ENCODE data around the gene KCNIP3. TPM values are rescaled to one million over a fixed set of nuclear protein-coding genes. Genes with fewer than 3 reads are reported as not detected.

Gene KCNIP3
- total RNA-seq, 1 donor from 2014 or later: 27.5 TPM

DNA sequence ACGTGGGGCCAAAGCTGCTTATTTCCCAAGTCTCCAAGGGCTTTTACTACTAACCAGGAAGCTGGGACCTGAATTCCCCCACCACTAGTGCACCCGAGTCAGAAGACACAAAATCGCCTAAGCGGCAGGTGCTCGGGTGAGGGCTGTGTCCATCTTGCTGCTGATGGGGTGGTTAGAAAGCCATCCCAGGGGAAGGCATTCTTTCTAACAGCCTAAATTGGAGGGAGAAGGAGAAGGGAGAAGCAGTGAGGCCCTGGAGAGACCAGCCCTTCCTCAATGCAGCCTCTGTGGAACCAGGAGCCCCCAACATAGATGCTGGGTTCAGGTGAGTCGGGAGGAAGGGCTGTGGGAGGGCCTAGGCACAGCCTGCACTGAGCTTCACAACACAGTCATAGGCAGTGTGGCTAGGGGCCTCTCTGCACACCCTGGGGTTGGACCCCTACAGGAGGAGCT lies 24.8 kb upstream of the KCNIP3 start:
- H3K36me3 ChIP-seq: no peaks in the 10 kb centered on the region
- H3K27ac ChIP-seq: no peak overlapping the region
- no peaks in the 10 kb centered on the region for H3K9me3 ChIP-seq
- DNase-seq (ENCODE audit: extremely low spot score in 2 of 2): no peak
- peaks cover 12% of the 10 kb centered on the region for H3K4me1 ChIP-seq
- no peak overlapping the region for H3K4me3 ChIP-seq
- TF ChIP-seq POLR2A (IDR thresholded peaks at IDR 0.05) (no peak), POLR2AphosphoS5 (IDR thresholded peaks at IDR 0.05; ENCODE audit: insufficient read depth in 1 of 2, low read depth in 1 of 2) (no peak)
- TF ChIP-seq, protein P1, sequence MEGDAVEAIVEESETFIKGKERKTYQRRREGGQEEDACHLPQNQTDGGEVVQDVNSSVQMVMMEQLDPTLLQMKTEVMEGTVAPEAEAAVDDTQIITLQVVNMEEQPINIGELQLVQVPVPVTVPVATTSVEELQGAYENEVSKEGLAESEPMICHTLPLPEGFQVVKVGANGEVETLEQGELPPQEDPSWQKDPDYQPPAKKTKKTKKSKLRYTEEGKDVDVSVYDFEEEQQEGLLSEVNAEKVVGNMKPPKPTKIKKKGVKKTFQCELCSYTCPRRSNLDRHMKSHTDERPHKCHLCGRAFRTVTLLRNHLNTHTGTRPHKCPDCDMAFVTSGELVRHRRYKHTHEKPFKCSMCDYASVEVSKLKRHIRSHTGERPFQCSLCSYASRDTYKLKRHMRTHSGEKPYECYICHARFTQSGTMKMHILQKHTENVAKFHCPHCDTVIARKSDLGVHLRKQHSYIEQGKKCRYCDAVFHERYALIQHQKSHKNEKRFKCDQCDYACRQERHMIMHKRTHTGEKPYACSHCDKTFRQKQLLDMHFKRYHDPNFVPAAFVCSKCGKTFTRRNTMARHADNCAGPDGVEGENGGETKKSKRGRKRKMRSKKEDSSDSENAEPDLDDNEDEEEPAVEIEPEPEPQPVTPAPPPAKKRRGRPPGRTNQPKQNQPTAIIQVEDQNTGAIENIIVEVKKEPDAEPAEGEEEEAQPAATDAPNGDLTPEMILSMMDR (IDR thresholded peaks at IDR 0.05): no peak
- H3K27me3 ChIP-seq: no peaks in the 10 kb centered on the region
- intact Hi-C loops (cut with DNase I): no loop called here

DNA sequence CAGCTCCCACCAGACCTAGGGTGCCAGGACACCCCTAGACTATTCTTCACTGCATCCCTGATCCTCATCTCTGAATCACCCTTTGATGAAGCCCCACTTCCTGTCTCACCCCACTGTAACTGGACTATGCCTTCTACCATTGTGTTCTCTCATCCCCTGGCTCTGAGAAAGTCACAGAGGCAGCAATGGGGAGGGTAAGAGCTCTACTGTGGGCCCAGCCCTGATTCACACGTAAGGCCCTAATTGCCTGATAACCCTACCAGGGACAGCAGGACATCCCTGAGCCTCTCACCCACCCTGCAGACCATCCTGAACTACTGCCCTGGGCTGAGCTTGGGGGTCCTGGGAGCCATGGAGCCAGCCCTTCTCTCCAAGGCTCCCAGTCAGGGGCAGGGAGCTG lies 24.4 kb upstream of the KCNIP3 start:
- Histone ChIP-seq H3K36me3 (no peaks in the 10 kb centered on the region), H3K27me3 (no peaks in the 10 kb centered on the region), H3K4me1 (peaks cover 13% of the 10 kb centered on the region), H3K27ac (no peak overlapping the region), H3K9me3 (no peaks in the 10 kb centered on the region), H3K4me3 (no peak overlapping the region)
- TF ChIP-seq POLR2A (IDR thresholded peaks at IDR 0.05): no peak
- no peak for TF ChIP-seq POLR2AphosphoS5 (IDR thresholded peaks at IDR 0.05; ENCODE audit: insufficient read depth in 1 of 2, low read depth in 1 of 2)
- TF ChIP-seq, protein P1 (IDR thresholded peaks at IDR 0.05): no peak
- intact Hi-C loops (cut with DNase I): no loop called here
- DNase-seq (ENCODE audit: extremely low spot score in 2 of 2): no peak

DNA sequence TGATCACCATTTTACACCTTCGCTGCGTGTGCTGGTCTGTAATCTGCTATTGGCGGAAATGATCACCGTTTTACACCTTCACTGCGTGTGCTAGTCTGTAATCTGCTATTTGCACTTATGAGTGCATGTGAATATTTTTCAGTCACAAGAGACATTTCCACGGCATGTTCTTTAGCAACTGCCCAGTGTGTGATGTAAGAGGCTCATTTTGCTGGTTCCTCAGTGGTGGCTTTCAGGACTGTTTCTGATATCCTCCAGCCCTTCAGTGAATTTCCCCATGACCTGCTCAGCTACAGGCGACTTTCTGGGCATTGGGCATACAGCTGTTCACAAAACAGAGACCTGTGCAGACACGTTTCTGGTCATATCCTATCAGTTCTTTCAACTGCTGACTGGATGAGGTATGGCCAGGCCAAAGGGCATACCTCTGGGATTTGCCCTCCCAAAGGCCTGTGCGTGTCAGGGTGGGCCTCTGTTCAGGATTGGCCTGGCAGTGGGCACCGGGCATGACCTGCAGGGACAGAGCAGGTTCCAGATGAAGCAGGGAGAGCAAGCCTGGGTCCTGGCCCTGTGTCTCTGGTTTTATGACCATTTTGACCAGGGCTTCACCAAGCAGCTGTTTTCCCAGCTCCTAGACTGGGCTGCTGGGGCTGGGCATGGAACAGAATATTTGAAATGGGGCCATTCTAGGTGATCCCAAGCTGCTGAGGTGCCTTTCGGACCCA lies 23.4 kb upstream of the KCNIP3 start:
- Histone ChIP-seq H3K4me1 (peaks cover 15% of the 10 kb centered on the region), H3K27ac (no peak overlapping the region), H3K36me3 (no peaks in the 10 kb centered on the region), H3K4me3 (no peak overlapping the region), H3K27me3 (no peaks in the 10 kb centered on the region), H3K9me3 (no peaks in the 10 kb centered on the region)
- intact Hi-C loops (cut with DNase I): no loop called here
- no peak for DNase-seq (ENCODE audit: extremely low spot score in 2 of 2)
- TF ChIP-seq POLR2A (IDR thresholded peaks at IDR 0.05) (no peak), POLR2AphosphoS5 (IDR thresholded peaks at IDR 0.05; ENCODE audit: insufficient read depth in 1 of 2, low read depth in 1 of 2) (no peak)
- TF ChIP-seq, protein P1 (IDR thresholded peaks at IDR 0.05): no peak

DNA sequence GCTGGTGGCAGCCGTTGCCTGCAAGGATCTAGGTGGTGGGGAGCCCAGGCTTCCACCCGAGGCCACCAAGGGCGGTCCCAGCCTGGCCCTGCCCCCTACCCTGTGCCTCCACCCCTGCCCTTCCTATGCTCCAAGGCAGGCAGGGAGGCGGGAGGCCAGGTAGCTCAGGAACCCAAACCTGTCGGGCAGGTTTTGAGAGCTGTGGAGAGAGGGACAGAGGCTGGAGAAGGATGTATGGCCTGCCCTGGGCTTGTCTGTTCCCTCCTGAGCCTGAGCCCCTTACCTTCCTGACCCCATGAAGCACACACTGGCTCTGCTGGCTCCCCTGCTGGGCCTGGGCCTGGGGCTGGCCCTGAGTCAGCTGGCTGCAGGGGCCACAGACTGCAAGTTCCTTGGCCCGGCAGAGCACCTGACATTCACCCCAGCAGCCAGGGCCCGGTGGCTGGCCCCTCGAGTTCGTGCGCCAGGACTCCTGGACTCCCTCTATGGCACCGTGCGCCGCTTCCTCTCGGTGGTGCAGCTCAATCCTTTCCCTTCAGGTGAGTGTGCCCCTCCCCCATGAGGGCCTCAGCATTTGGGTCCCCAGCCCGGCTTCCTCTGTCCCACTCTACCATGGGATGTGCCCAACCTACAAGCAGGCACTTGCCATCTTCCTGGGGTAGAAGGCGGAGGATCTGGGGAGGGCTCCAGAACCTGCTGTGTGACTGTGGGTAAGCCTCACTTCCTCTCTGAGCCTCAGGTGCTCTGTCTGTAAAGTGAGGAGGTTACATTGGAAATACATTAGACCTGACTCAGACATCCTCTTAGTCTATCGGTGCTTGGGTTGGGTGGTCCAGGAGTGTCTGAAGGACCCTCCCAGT lies 22.6 kb upstream of the KCNIP3 start, which contains the start of gene PROM2:
PROM2 (plus strand) TSS at position 159 of the 860 bp plus-strand sequence; CDS start at position 296, 137 bp downstream.
- no peaks in the 10 kb centered on the region for H3K36me3 ChIP-seq
- no peaks in the 10 kb centered on the region for H3K9me3 ChIP-seq
- intact Hi-C loops (cut with DNase I): no loop called here
- no peaks in the 10 kb centered on the region for H3K27me3 ChIP-seq
- peak; percentile 47 to 62 for TF ChIP-seq POLR2AphosphoS5 (IDR thresholded peaks at IDR 0.05; ENCODE audit: insufficient read depth in 1 of 2, low read depth in 1 of 2)
- TF ChIP-seq POLR2A (IDR thresholded peaks at IDR 0.05): no peak
- TF ChIP-seq, protein P1 (IDR thresholded peaks at IDR 0.05): no peak
- no peak for DNase-seq (ENCODE audit: extremely low spot score in 2 of 2)
- peaks cover 15% of the 10 kb centered on the region for H3K4me1 ChIP-seq
- H3K4me3 ChIP-seq: peak within 1 kb of the TSS in 1 of 2 donors; percentile 41
- H3K27ac ChIP-seq: peak within 1 kb of the TSS; percentile 77

All from vagina (tissue), 2 donors.